ENCODE measurements around the gene GRK4. TPM values are rescaled to one million over a fixed set of nuclear protein-coding genes. Genes with fewer than 3 reads are reported as not detected.

GRK4 gene
- total and polyA plus RNA-seq, 2 of the 4 experiments (the other 2 are of a cell fraction): 1.6 to 2.2 TPM

DNA sequence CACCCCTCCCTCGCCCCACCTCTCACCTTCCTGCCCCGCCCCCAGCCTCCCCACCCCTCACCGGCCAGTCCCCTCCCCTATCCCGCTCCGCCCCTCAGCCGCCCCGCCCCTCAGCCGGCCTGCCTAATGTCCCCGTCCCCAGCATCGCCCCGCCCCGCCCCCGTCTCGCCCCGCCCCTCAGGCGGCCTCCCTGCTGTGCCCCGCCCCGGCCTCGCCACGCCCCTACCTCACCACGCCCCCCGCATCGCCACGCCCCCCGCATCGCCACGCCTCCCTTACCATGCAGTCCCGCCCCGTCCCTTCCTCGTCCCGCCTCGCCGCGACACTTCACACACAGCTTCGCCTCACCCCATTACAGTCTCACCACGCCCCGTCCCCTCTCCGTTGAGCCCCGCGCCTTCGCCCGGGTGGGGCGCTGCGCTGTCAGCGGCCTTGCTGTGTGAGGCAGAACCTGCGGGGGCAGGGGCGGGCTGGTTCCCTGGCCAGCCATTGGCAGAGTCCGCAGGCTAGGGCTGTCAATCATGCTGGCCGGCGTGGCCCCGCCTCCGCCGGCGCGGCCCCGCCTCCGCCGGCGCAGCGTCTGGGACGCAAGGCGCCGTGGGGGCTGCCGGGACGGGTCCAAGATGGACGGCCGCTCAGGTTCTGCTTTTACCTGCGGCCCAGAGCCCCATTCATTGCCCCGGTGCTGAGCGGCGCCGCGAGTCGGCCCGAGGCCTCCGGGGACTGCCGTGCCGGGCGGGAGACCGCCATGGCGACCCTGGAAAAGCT is 110.9 kb downstream of the GRK4 start, which contains the start of the genes HTT and HTT-AS:
Gene HTT (plus strand): TSS at position 604 of the 768 bp plus-strand sequence. CDS start 145 bp downstream, at position 749.
Gene HTT-AS (minus strand): TSS at position 461 of the 768 bp plus-strand sequence.
- H2AK9ac ChIP-seq (replicated peaks; ENCODE audit: low read depth, low read length, poor library complexity): peak within 1 kb of the TSS; percentile 87
- ChIA-PET POLR2A (ENCODE audit: unreplicated experiment) (no interaction called here), CTCF (no interaction called here)
- H4K91ac ChIP-seq (ENCODE audit: insufficient read depth, low read depth, low read length): peak within 1 kb of the TSS; percentile 92
- BruUV-seq (replicated peaks): no TSS peak
- H4K20me1 ChIP-seq (ENCODE audit: insufficient read depth, low read length): peaks cover 36% of the 10 kb centered on the region
- peak within 1 kb of the TSS; percentile 90 for H3K23ac ChIP-seq (ENCODE audit: low read depth, low read length)
- peak within 1 kb of the TSS; percentile 93 for H3K4ac ChIP-seq (ENCODE audit: low read depth, low read length)
- peak within 1 kb of the TSS; percentile 91 for H3K9ac ChIP-seq (ENCODE audit: low read depth, low read length)
- peak within 1 kb of the TSS; percentile 98 for H3K27ac ChIP-seq (ENCODE audit: insufficient read depth, low read length)
- DNase-seq (peak; percentile 91), ATAC-seq (ENCODE audit: low read depth) (peak; percentile 91)
- no peak for TF ChIP-seq RAD21 (IDR thresholded peaks at IDR 0.05; ENCODE audit: low read length)
- TF ChIP-seq, protein P1, sequence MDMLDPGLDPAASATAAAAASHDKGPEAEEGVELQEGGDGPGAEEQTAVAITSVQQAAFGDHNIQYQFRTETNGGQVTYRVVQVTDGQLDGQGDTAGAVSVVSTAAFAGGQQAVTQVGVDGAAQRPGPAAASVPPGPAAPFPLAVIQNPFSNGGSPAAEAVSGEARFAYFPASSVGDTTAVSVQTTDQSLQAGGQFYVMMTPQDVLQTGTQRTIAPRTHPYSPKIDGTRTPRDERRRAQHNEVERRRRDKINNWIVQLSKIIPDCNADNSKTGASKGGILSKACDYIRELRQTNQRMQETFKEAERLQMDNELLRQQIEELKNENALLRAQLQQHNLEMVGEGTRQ (IDR thresholded peaks at IDR 0.05; ENCODE audit: low read depth, low read length): no peak
- TF ChIP-seq MXI1 (IDR thresholded peaks at IDR 0.05; ENCODE audit: borderline replicate concordance, low read depth, low read length): peak; percentile 67; the same call in 1 of the 2 replicates
- 0 out of 2 replicates have a peak, but pooled peaks have one; percentile 38 for TF ChIP-seq POLR2A (IDR thresholded peaks at IDR 0.05; ENCODE audit: low read depth, low read length)
- TF ChIP-seq MAFK (IDR thresholded peaks at IDR 0.05; ENCODE audit: low read depth, low read length): no peak
- TF ChIP-seq, protein P2, sequence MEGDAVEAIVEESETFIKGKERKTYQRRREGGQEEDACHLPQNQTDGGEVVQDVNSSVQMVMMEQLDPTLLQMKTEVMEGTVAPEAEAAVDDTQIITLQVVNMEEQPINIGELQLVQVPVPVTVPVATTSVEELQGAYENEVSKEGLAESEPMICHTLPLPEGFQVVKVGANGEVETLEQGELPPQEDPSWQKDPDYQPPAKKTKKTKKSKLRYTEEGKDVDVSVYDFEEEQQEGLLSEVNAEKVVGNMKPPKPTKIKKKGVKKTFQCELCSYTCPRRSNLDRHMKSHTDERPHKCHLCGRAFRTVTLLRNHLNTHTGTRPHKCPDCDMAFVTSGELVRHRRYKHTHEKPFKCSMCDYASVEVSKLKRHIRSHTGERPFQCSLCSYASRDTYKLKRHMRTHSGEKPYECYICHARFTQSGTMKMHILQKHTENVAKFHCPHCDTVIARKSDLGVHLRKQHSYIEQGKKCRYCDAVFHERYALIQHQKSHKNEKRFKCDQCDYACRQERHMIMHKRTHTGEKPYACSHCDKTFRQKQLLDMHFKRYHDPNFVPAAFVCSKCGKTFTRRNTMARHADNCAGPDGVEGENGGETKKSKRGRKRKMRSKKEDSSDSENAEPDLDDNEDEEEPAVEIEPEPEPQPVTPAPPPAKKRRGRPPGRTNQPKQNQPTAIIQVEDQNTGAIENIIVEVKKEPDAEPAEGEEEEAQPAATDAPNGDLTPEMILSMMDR (conservative IDR thresholded peaks at IDR 0.05; ENCODE audit: low read depth, low read length): 0 out of 2 replicates have a peak, but pooled peaks have one; percentile 7
- TF ChIP-seq MAZ (IDR thresholded peaks at IDR 0.05; ENCODE audit: borderline replicate concordance, low read depth, low read length): peak; percentile 83; the same call in 1 of the 2 replicates
- 0% methylated on average over 29 of the region's 81 CpGs; no CpG with 5 or more reads in 1 of the 2 experiments for WGBS, 2 experiments (ENCODE audit: extremely low coverage in 2 of 2, insufficient read length in 1 of 2)
- H3K79me1 ChIP-seq (ENCODE audit: low read depth in 1 of 2, low read length in 2 of 2): peaks cover 2 to 28% of the 10 kb centered on the region in 2 experiments; a peak in 3 of 4 replicates
- in situ Hi-C loops (cut with MboI; ENCODE audit: low sequenced_read_pairs): no loop called here
- peak within 1 kb of the TSS; percentile 26; the same call in 1 of the 2 replicates for H2BK20ac ChIP-seq (ENCODE audit: low read depth, low read length)
- H3K27me3 ChIP-seq (ENCODE audit: control insufficient read depth, insufficient read depth, low read length): no peaks in the 10 kb centered on the region; the same call in 1 of the 2 replicates
- dilution Hi-C loops (cut with HindIII; ENCODE audit: low sequenced_read_pairs, unreplicated experiment): no loop called here
- H3K56ac ChIP-seq (ENCODE audit: extremely low read depth, insufficient read depth, low read length): peak within 1 kb of the TSS; percentile 52; the same call in 1 of the 2 replicates
- peaks cover 9% of the 10 kb centered on the region for H3K9me1 ChIP-seq (ENCODE audit: insufficient read depth, low read length)
- H4K8ac ChIP-seq (ENCODE audit: low read depth in 2 of 2, low read length in 2 of 2): peak within 1 kb of the TSS in 1 of 2 experiments; percentile 93; a peak in 1 of 4 replicates
- H3K4me2 ChIP-seq (ENCODE audit: low read depth, low read length): peak within 1 kb of the TSS; percentile 100
- peak within 1 kb of the TSS; percentile 100 for H2AFZ ChIP-seq (replicated peaks; ENCODE audit: low read length, poor library complexity)
- peak within 1 kb of the TSS; percentile 96; the same call in 1 of the 3 replicates for H2BK15ac ChIP-seq (ENCODE audit: low read depth, low read length)
- no peaks in the 10 kb centered on the region for H3K36me3 ChIP-seq (ENCODE audit: control insufficient read depth, insufficient read depth, low read length)
- H2AK5ac ChIP-seq (ENCODE audit: low read depth, low read length): peak within 1 kb of the TSS; percentile 63
- H2BK120ac ChIP-seq (ENCODE audit: low read depth, low read length): peak within 1 kb of the TSS; percentile 96
- H4K5ac ChIP-seq (ENCODE audit: low read depth, low read length): peak within 1 kb of the TSS; percentile 85
- peaks cover 4% of the 10 kb centered on the region; the same call in 1 of the 2 replicates for H3K4me1 ChIP-seq (ENCODE audit: control insufficient read depth, insufficient read depth, low read length)
- intact Hi-C loops (cut with micrococcal nuclease): no loop called here
- H3K18ac ChIP-seq (ENCODE audit: low read depth, low read length): peak within 1 kb of the TSS; percentile 87
- H2BK5ac ChIP-seq (ENCODE audit: low read depth, low read length, poor library complexity, severe bottlenecking): peak within 1 kb of the TSS; percentile 99
- peak within 1 kb of the TSS; percentile 96 for H3K14ac ChIP-seq (replicated peaks; ENCODE audit: low read depth, low read length)
- H3K9me3 ChIP-seq (ENCODE audit: control insufficient read depth, insufficient read depth, low read length): no peaks in the 10 kb centered on the region
- H3K4me3 ChIP-seq (ENCODE audit: insufficient read depth, low read depth, low read length): peak within 1 kb of the TSS; percentile 97
